Glutamatergic neuron (in vitro differentiated cells): ENCODE measurements around the gene LDLRAP1. TPM values are rescaled to one million over a fixed set of nuclear protein-coding genes. Genes with fewer than 3 reads are reported as not detected.

ENCODE experiments used
- DNase-seq: peaks from one replicate; pipeline ENCODE4 v3.0.0; 2022
- H3K27ac Mint-ChIP-seq: one replicate; pipeline ENCODE4 v1.8.0; 2020; ENCODE audit warnings: mild to moderate bottlenecking, mixed read lengths, inconsistent platforms; ENCODE audit not compliant: unreplicated experiment
- H3K27me3 Mint-ChIP-seq: one replicate; pipeline ENCODE4 v1.8.0; 2020; ENCODE audit warnings: mild to moderate bottlenecking, moderate library complexity, mixed read lengths, inconsistent platforms; ENCODE audit not compliant: unreplicated experiment
- H3K36me3 Mint-ChIP-seq: one replicate; pipeline ENCODE4 v1.8.0; 2020; ENCODE audit warnings: mild to moderate bottlenecking, mixed read lengths, inconsistent platforms; ENCODE audit not compliant: unreplicated experiment
- H3K4me1 Mint-ChIP-seq: one replicate; pipeline ENCODE4 v1.8.0; 2020; ENCODE audit warnings: mild to moderate bottlenecking, low read depth, mixed read lengths, inconsistent platforms; ENCODE audit not compliant: unreplicated experiment
- H3K4me3 Mint-ChIP-seq: one replicate; pipeline ENCODE4 v1.8.0; 2020; ENCODE audit warnings: mild to moderate bottlenecking, mixed read lengths, inconsistent platforms; ENCODE audit not compliant: unreplicated experiment
- H3K9me3 Mint-ChIP-seq: one replicate; pipeline ENCODE4 v1.8.0; 2020; ENCODE audit warnings: mild to moderate bottlenecking, moderate library complexity, mixed read lengths, inconsistent platforms; ENCODE audit not compliant: unreplicated experiment
- total RNA-seq: library from RNA; stranded (reverse); fragmentation: NEBNext Ultra II Directional; extraction: Animal tissue kit (Norgen Biotek cat#: 25700); gene quantifications from one replicate; pipeline ENCODE4 v1.2.1, GENCODE V29; 2021; ENCODE audit not compliant: unreplicated experiment
- TF ChIP-seq, protein P1 (sequence below): fragments of 200-600 bp; sonication (generic); IDR thresholded peaks from one replicate; pipeline ENCODE4 v1.5.0; 2021; ENCODE audit not compliant: partially characterized antibody, unreplicated experiment

Gene LDLRAP1
- total RNA-seq, 1 donor from 2014 or later = 2.4 TPM

DNA sequence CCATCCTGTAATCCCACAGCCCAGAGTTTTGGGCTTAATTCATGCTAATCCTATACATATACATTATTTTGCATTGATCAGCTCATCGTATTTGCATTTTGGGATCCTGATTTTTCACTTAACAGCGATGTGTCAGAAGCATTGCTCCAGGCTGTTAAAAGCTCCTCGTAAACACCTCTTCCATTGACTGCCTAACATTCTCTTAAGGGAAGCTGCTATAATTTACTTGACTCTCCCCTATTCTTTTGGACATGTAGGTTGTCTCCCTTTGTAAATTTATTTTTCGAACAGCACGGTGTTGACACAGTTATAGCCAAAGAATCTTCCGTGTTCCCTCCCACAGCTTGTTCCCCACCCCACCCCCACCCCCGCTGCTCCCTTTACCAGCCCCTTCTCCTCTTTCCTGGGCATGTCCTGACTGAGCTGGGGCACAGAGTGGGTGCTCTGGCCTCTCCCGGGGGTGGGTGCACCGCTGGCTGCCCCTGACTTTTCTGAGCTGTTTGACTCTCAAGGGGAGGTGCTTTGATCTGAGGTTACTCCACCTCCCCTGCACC, 22.8 kb downstream of the LDLRAP1 start:
- Mint-ChIP-seq H3K4me1 (peaks cover 30% of the 10 kb centered on the region), H3K4me3 (no peak overlapping the region), H3K27ac (peak overlapping the region; percentile 73), H3K9me3 (peaks cover 9% of the 10 kb centered on the region), H3K36me3 (no peaks in the 10 kb centered on the region), H3K27me3 (no peaks in the 10 kb centered on the region)
- TF ChIP-seq, protein P1, sequence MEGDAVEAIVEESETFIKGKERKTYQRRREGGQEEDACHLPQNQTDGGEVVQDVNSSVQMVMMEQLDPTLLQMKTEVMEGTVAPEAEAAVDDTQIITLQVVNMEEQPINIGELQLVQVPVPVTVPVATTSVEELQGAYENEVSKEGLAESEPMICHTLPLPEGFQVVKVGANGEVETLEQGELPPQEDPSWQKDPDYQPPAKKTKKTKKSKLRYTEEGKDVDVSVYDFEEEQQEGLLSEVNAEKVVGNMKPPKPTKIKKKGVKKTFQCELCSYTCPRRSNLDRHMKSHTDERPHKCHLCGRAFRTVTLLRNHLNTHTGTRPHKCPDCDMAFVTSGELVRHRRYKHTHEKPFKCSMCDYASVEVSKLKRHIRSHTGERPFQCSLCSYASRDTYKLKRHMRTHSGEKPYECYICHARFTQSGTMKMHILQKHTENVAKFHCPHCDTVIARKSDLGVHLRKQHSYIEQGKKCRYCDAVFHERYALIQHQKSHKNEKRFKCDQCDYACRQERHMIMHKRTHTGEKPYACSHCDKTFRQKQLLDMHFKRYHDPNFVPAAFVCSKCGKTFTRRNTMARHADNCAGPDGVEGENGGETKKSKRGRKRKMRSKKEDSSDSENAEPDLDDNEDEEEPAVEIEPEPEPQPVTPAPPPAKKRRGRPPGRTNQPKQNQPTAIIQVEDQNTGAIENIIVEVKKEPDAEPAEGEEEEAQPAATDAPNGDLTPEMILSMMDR = no peak
- no peak for DNase-seq

DNA sequence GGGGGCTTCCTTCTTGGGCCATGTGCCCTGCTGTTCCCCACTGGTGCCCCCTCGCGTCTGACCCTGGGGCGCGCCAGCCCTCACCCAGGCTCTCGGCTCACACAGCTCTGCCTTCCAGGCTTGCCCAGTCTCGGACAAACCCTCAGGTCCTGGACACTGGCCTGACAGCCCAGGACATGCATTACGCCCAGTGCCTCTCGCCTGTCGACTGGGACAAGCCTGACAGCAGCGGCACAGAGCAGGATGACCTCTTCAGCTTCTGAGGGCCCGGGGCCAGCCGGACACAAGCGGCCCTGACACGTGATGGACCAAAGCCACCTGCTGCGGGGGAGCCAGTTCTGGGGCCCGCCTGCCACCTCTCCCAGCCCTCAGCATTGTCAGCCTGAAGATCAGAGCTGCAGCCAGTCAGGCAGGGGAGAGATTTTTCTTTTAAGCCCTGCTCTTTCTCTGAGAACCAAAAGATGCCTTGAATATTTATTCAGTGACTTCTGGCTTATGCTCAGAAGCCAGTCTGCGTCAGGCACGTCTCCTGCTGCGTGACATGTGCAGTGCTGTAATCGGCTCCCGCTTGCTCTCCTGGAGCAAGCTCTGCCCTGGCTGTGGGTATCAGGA, 23.4 kb downstream of the LDLRAP1 start:
- Mint-ChIP-seq H3K9me3 (peaks cover 9% of the 10 kb centered on the region), H3K4me1 (peaks cover 30% of the 10 kb centered on the region)
- TF ChIP-seq, protein P1 = no peak

DNA sequence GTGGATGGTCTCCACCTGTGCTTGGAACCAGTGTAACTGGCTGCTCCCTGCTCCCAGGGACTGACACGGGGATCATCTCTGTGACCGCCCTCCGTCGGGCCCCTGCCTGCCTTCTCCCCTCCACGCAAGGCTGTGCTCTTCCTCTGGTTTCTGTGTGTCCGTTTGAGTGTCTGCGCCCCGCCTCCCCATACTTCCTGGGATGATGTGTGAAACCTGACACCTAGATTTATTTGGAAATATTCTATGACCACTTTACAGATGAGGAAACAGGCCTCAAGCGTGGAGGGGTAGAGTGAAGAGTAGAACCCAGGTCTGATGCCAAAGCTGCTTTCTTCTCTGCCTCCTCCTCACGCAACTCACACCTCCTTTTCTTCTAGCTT, 24.3 kb downstream of the LDLRAP1 start:
- TF ChIP-seq, protein P1 = no peak
- Mint-ChIP-seq H3K36me3 (no peaks in the 10 kb centered on the region), H3K27ac (peak overlapping the region; percentile 86), H3K27me3 (no peaks in the 10 kb centered on the region), H3K4me1 (peaks cover 30% of the 10 kb centered on the region), H3K4me3 (peak overlapping the region; percentile 71), H3K9me3 (peaks cover 9% of the 10 kb centered on the region)
- no peak for DNase-seq

More for the DNA sequence above, 23.4 kb downstream of the LDLRAP1 start:
- no peaks in the 10 kb centered on the region for H3K36me3 Mint-ChIP-seq
- peak; percentile 48 for DNase-seq
- H3K27me3 Mint-ChIP-seq = no peaks in the 10 kb centered on the region
- H3K27ac Mint-ChIP-seq = peak overlapping the region; percentile 38
- peak overlapping the region; percentile 38 for H3K4me3 Mint-ChIP-seq

DNA sequence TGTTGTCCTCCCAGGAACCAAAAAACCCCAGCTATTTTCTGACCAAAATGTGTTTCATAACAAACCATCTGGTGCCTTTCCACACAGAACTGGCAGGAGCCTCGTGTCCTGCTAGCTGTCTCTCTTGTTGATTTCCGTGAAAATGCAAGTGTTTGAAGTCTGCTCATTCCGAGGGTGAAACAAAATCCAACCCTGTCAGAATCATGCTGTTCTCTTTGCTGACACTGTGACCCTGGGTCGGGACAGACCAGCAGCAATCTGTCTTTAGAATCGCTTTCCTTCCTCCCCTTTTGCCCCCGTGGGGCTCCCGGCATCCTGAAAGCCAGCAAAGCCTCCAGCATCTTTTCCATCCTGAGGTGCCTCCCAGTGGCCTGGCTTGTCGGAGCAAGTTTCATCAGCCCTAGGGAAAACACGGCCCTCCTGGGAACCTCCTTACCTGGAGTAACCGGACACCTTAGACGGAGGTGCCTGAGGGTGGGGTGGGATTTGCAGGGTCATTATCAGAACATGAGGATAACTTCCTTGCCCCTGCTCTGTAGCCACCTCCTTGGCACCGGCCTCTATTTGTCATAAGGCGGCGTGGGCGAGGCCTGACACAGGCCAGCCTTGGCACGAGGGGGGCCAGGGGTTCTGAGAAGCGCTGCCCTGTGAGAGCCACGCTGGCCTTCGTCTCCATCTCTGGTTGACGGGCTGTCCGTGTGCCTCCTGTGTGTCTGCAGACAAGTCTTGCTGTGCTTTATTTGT, 24.9 kb downstream of the LDLRAP1 start:
- no peaks in the 10 kb centered on the region for H3K36me3 Mint-ChIP-seq
- no peaks in the 10 kb centered on the region for H3K27me3 Mint-ChIP-seq
- peak; percentile 41 for DNase-seq
- TF ChIP-seq, protein P1 = no peak
- peaks cover 7% of the 10 kb centered on the region for H3K9me3 Mint-ChIP-seq
- H3K27ac Mint-ChIP-seq = peak overlapping the region; percentile 86
- peaks cover 33% of the 10 kb centered on the region for H3K4me1 Mint-ChIP-seq
- peak overlapping the region; percentile 71 for H3K4me3 Mint-ChIP-seq
